Measurements from ENCODE around the gene WNK1. TPM values are rescaled to one million over a fixed set of nuclear protein-coding genes. Genes with fewer than 3 reads are reported as not detected.

Gene WNK1
- total RNA-seq, 3 donors from 2014 or later = 173 to 192 (median 176) TPM

DNA sequence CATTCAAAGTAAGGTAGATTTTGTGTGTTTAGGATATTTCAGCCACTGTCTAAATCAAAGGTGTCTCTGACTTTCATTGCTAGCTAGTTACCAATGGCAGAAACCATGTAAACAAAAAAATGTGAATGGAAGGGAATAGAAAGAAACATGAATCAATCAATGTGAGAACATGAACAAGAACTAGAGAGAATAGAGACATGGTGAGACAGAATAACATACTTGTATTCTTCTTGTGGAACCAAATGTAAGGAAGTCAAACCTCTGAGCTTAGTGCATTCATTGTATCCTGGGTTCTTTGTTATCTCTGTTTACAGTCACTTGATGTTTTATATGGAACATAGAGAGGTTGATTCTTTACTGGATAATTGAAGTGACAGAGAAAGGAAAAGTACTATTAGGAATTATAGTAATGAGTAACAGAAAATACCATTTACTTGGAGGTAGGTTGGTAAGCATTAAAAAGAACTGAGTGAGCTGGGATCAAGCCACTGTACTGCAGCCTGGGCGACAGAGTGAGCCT, 2.6 kb upstream of the WNK1 start:
- no peaks in the 10 kb centered on the region for H3K27me3 ChIP-seq
- DNase-seq (ENCODE audit: low spot score in 2 of 2) = no peak
- H3K27ac ChIP-seq = peak overlapping the region; percentile 81 to 85
- no peak for TF ChIP-seq CTCF (IDR thresholded peaks at IDR 0.05)
- TF ChIP-seq POLR2A (IDR thresholded peaks at IDR 0.05) = no peak
- no peak for TF ChIP-seq POLR2AphosphoS5 (IDR thresholded peaks at IDR 0.05)
- H3K9me3 ChIP-seq = no peaks in the 10 kb centered on the region
- H3K4me1 ChIP-seq = no peaks in the 10 kb centered on the region
- no peak overlapping the region for H3K4me3 ChIP-seq
- intact Hi-C loops (cut with DNase I; ENCODE audit: low total_unique reads) = loop anchor here (10.0 kb wide), 1 partner anchor 175 kb away; no protein-coding TSS in a partner anchor
- no peaks in the 10 kb centered on the region for H3K36me3 ChIP-seq

GRCh38 chr12:750366-751191, 1.8 kb upstream of the WNK1 start:
- intact Hi-C loops (cut with DNase I; ENCODE audit: low total_unique reads) = loop anchor here (10.0 kb wide), 1 partner anchor 176 kb away; no protein-coding TSS in a partner anchor
- H3K4me1 ChIP-seq = no peaks in the 10 kb centered on the region

GRCh38 chr12:751192-751998, 984 bp upstream of the WNK1 start:
- no peaks in the 10 kb centered on the region for H3K27me3 ChIP-seq
- TF ChIP-seq CTCF (IDR thresholded peaks at IDR 0.05) (peak; percentile 41 to 71 (median 58)), POLR2A (IDR thresholded peaks at IDR 0.05) (peak; percentile 40), POLR2AphosphoS5 (IDR thresholded peaks at IDR 0.05) (peak; percentile 53 to 72 (median 67))
- H3K4me3 ChIP-seq = peak overlapping the region; percentile 71 to 96 (median 83)
- no peaks in the 10 kb centered on the region for H3K9me3 ChIP-seq
- no peaks in the 10 kb centered on the region for H3K36me3 ChIP-seq
- H3K4me1 ChIP-seq = no peaks in the 10 kb centered on the region
- H3K27ac ChIP-seq = peak overlapping the region; percentile 81 to 85
- DNase-seq (ENCODE audit: low spot score in 2 of 2) = peak; percentile 79
- intact Hi-C loops (cut with DNase I; ENCODE audit: low total_unique reads) = loop anchor here (10.0 kb wide), 1 partner anchor 177 kb away; no protein-coding TSS in a partner anchor

More at GRCh38 chr12:750366-751191, 1.8 kb upstream of the WNK1 start:
- no peaks in the 10 kb centered on the region for H3K36me3 ChIP-seq
- TF ChIP-seq POLR2A (IDR thresholded peaks at IDR 0.05) (no peak), CTCF (IDR thresholded peaks at IDR 0.05) (no peak), POLR2AphosphoS5 (IDR thresholded peaks at IDR 0.05) (no peak)
- H3K9me3 ChIP-seq = no peaks in the 10 kb centered on the region
- peak overlapping the region; percentile 81 to 85 for H3K27ac ChIP-seq
- H3K27me3 ChIP-seq = no peaks in the 10 kb centered on the region
- H3K4me3 ChIP-seq = peak overlapping the region; percentile 71 to 96 (median 83)
- DNase-seq (ENCODE audit: low spot score in 2 of 2) = no peak

- no peaks in the 10 kb centered on the region for H3K9me3 ChIP-seq
- H3K36me3 ChIP-seq = no peaks in the 10 kb centered on the region
- no peaks in the 10 kb centered on the region for H3K27me3 ChIP-seq
- H3K4me1 ChIP-seq = no peaks in the 10 kb centered on the region
- peak overlapping the region; percentile 71 to 96 (median 83) for H3K4me3 ChIP-seq
- H3K27ac ChIP-seq = peak overlapping the region; percentile 97 to 98
- TF ChIP-seq CTCF (IDR thresholded peaks at IDR 0.05) (peak in 1 of 3 donors; percentile 7), POLR2A (IDR thresholded peaks at IDR 0.05) (no peak)
- intact Hi-C loops (cut with DNase I; ENCODE audit: low total_unique reads) = loop anchor here (10.0 kb wide), 1 partner anchor 178 kb away; no protein-coding TSS in a partner anchor
- peak; percentile 38 to 59 for DNase-seq (ENCODE audit: low spot score in 2 of 2)
These were observed 574 bp downstream of the WNK1 start for GRCh38 chr12:752695-753610.

Measured in breast epithelium (tissue), 4 donors.